Measurements from ENCODE around the gene KIAA1217.
"Not testable (repeated sequence)": the region's sequence is repeated elsewhere in the genome, so short reads cannot be mapped to it uniquely, and the experiment has no call there.

KIAA1217 gene

GRCh38 chr10:24324651-24325050, 115.7 kb downstream of the KIAA1217 start:
- H3K36me3 ChIP-seq (ENCODE audit: control insufficient read depth, low read depth, low read length) = no peaks in the 10 kb centered on the region
- no peaks in the 10 kb centered on the region for H3K9me3 ChIP-seq (ENCODE audit: control insufficient read depth, low read depth, low read length)
- no peak overlapping the region for H3K27ac ChIP-seq (ENCODE audit: low read length)
- no peaks in the 10 kb centered on the region for H3K27me3 ChIP-seq (ENCODE audit: control insufficient read depth, insufficient read depth, low read length)
- no peak overlapping the region for H3K4me3 ChIP-seq (ENCODE audit: low read length)
- H3K9ac ChIP-seq (ENCODE audit: low read length) = no peak overlapping the region
- H3K4me1 ChIP-seq (ENCODE audit: control insufficient read depth, low read depth, low read length) = peaks cover 1% of the 10 kb centered on the region

- no peaks in the 10 kb centered on the region for H3K9me3 ChIP-seq (ENCODE audit: control insufficient read depth, low read depth, low read length)
- H3K9ac ChIP-seq (ENCODE audit: low read length) = no peak overlapping the region
- H3K36me3 ChIP-seq (ENCODE audit: control insufficient read depth, low read depth, low read length) = no peaks in the 10 kb centered on the region
- H3K27ac ChIP-seq (ENCODE audit: low read length) = no peak overlapping the region
- no peak overlapping the region for H3K4me3 ChIP-seq (ENCODE audit: low read length)
- H3K4me1 ChIP-seq (ENCODE audit: control insufficient read depth, low read depth, low read length) = no peaks in the 10 kb centered on the region
- H3K27me3 ChIP-seq (ENCODE audit: control insufficient read depth, insufficient read depth, low read length) = no peaks in the 10 kb centered on the region
Observed at GRCh38 chr10:24331457-24331856, 122.5 kb downstream of the KIAA1217 start.

GRCh38 chr10:24333736-24334135, 124.8 kb downstream of the KIAA1217 start:
- no peak overlapping the region for H3K9ac ChIP-seq (ENCODE audit: low read length)
- no peak overlapping the region for H3K4me3 ChIP-seq (ENCODE audit: low read length)
- H3K27me3 ChIP-seq (ENCODE audit: control insufficient read depth, insufficient read depth, low read length) = no peaks in the 10 kb centered on the region
- no peaks in the 10 kb centered on the region for H3K9me3 ChIP-seq (ENCODE audit: control insufficient read depth, low read depth, low read length)
- H3K36me3 ChIP-seq (ENCODE audit: control insufficient read depth, low read depth, low read length) = no peaks in the 10 kb centered on the region
- H3K4me1 ChIP-seq (ENCODE audit: control insufficient read depth, low read depth, low read length) = no peaks in the 10 kb centered on the region
- no peak overlapping the region for H3K27ac ChIP-seq (ENCODE audit: low read length)

- H3K9ac ChIP-seq (ENCODE audit: low read length) = no peak overlapping the region
- no peak overlapping the region for H3K27ac ChIP-seq (ENCODE audit: low read length)
- no peaks in the 10 kb centered on the region for H3K4me1 ChIP-seq (ENCODE audit: control insufficient read depth, low read depth, low read length)
- no peaks in the 10 kb centered on the region for H3K9me3 ChIP-seq (ENCODE audit: control insufficient read depth, low read depth, low read length)
- no peak overlapping the region for H3K4me3 ChIP-seq (ENCODE audit: low read length)
- H3K36me3 ChIP-seq (ENCODE audit: control insufficient read depth, low read depth, low read length) = no peaks in the 10 kb centered on the region
- H3K27me3 ChIP-seq (ENCODE audit: control insufficient read depth, insufficient read depth, low read length) = no peaks in the 10 kb centered on the region
Observed at GRCh38 chr10:24334279-24334939, 125.5 kb downstream of the KIAA1217 start.

- not testable (repeated sequence) for H3K4me3 ChIP-seq (ENCODE audit: low read length); H3K27ac ChIP-seq (ENCODE audit: low read length)
Observed at GRCh38 chr10:24337723-24338122, 128.8 kb downstream of the KIAA1217 start.

GRCh38 chr10:24339387-24339786, 130.4 kb downstream of the KIAA1217 start:
- Histone ChIP-seq H3K4me1 (ENCODE audit: control insufficient read depth, low read depth, low read length) (no peaks in the 10 kb centered on the region), H3K27ac (ENCODE audit: low read length) (no peak overlapping the region), H3K36me3 (ENCODE audit: control insufficient read depth, low read depth, low read length) (no peaks in the 10 kb centered on the region)

More at GRCh38 chr10:24337723-24338122, 128.8 kb downstream of the KIAA1217 start:
- not testable (repeated sequence) for H3K27me3 ChIP-seq (ENCODE audit: control insufficient read depth, insufficient read depth, low read length); H3K4me1 ChIP-seq (ENCODE audit: control insufficient read depth, low read depth, low read length); H3K9ac ChIP-seq (ENCODE audit: low read length); H3K36me3 ChIP-seq (ENCODE audit: control insufficient read depth, low read depth, low read length); H3K9me3 ChIP-seq (ENCODE audit: control insufficient read depth, low read depth, low read length)

GRCh38 chr10:24340446-24340845, 131.5 kb downstream of the KIAA1217 start:
- Histone ChIP-seq H3K4me1 (ENCODE audit: control insufficient read depth, low read depth, low read length) (no peaks in the 10 kb centered on the region), H3K9ac (ENCODE audit: low read length) (no peak overlapping the region), H3K27me3 (ENCODE audit: control insufficient read depth, insufficient read depth, low read length) (no peaks in the 10 kb centered on the region), H3K36me3 (ENCODE audit: control insufficient read depth, low read depth, low read length) (no peaks in the 10 kb centered on the region), H3K9me3 (ENCODE audit: control insufficient read depth, low read depth, low read length) (no peaks in the 10 kb centered on the region), H3K4me3 (ENCODE audit: low read length) (no peak overlapping the region), H3K27ac (ENCODE audit: low read length) (no peak overlapping the region)

More at GRCh38 chr10:24339387-24339786, 130.4 kb downstream of the KIAA1217 start:
- H3K9me3 ChIP-seq (ENCODE audit: control insufficient read depth, low read depth, low read length) = no peaks in the 10 kb centered on the region
- no peak overlapping the region for H3K4me3 ChIP-seq (ENCODE audit: low read length)
- H3K9ac ChIP-seq (ENCODE audit: low read length) = no peak overlapping the region
- no peaks in the 10 kb centered on the region for H3K27me3 ChIP-seq (ENCODE audit: control insufficient read depth, insufficient read depth, low read length)

- H3K36me3 ChIP-seq (ENCODE audit: control insufficient read depth, low read depth, low read length) = no peaks in the 10 kb centered on the region
- H3K4me1 ChIP-seq (ENCODE audit: control insufficient read depth, low read depth, low read length) = no peaks in the 10 kb centered on the region
- no peak overlapping the region for H3K9ac ChIP-seq (ENCODE audit: low read length)
- H3K27ac ChIP-seq (ENCODE audit: low read length) = no peak overlapping the region
- no peaks in the 10 kb centered on the region for H3K27me3 ChIP-seq (ENCODE audit: control insufficient read depth, insufficient read depth, low read length)
- H3K4me3 ChIP-seq (ENCODE audit: low read length) = no peak overlapping the region
- H3K9me3 ChIP-seq (ENCODE audit: control insufficient read depth, low read depth, low read length) = no peaks in the 10 kb centered on the region
Observed at GRCh38 chr10:24340883-24341282, 131.9 kb downstream of the KIAA1217 start.

GRCh38 chr10:24341371-24341770, 132.4 kb downstream of the KIAA1217 start:
- H3K27me3 ChIP-seq (ENCODE audit: control insufficient read depth, insufficient read depth, low read length) = no peaks in the 10 kb centered on the region

GRCh38 chr10:24341897-24342296, 133.0 kb downstream of the KIAA1217 start:
- H3K4me1 ChIP-seq (ENCODE audit: control insufficient read depth, low read depth, low read length) = no peaks in the 10 kb centered on the region
- H3K9me3 ChIP-seq (ENCODE audit: control insufficient read depth, low read depth, low read length) = no peaks in the 10 kb centered on the region
- H3K9ac ChIP-seq (ENCODE audit: low read length) = no peak overlapping the region
- no peaks in the 10 kb centered on the region for H3K36me3 ChIP-seq (ENCODE audit: control insufficient read depth, low read depth, low read length)
- H3K27me3 ChIP-seq (ENCODE audit: control insufficient read depth, insufficient read depth, low read length) = no peaks in the 10 kb centered on the region
- no peak overlapping the region for H3K4me3 ChIP-seq (ENCODE audit: low read length)
- H3K27ac ChIP-seq (ENCODE audit: low read length) = no peak overlapping the region

More at GRCh38 chr10:24341371-24341770, 132.4 kb downstream of the KIAA1217 start:
- Histone ChIP-seq H3K9ac (ENCODE audit: low read length) (no peak overlapping the region), H3K27ac (ENCODE audit: low read length) (no peak overlapping the region), H3K4me3 (ENCODE audit: low read length) (no peak overlapping the region), H3K4me1 (ENCODE audit: control insufficient read depth, low read depth, low read length) (no peaks in the 10 kb centered on the region), H3K9me3 (ENCODE audit: control insufficient read depth, low read depth, low read length) (no peaks in the 10 kb centered on the region), H3K36me3 (ENCODE audit: control insufficient read depth, low read depth, low read length) (no peaks in the 10 kb centered on the region)

GRCh38 chr10:24343686-24344085, 134.7 kb downstream of the KIAA1217 start:
- Histone ChIP-seq H3K9ac (ENCODE audit: low read length) (no peak overlapping the region), H3K9me3 (ENCODE audit: control insufficient read depth, low read depth, low read length) (no peaks in the 10 kb centered on the region), H3K4me1 (ENCODE audit: control insufficient read depth, low read depth, low read length) (no peaks in the 10 kb centered on the region), H3K27me3 (ENCODE audit: control insufficient read depth, insufficient read depth, low read length) (no peaks in the 10 kb centered on the region), H3K4me3 (ENCODE audit: low read length) (no peak overlapping the region), H3K36me3 (ENCODE audit: control insufficient read depth, low read depth, low read length) (no peaks in the 10 kb centered on the region), H3K27ac (ENCODE audit: low read length) (no peak overlapping the region)

GRCh38 chr10:24344279-24344678, 135.3 kb downstream of the KIAA1217 start:
- H3K9ac ChIP-seq (ENCODE audit: low read length) = no peak overlapping the region
- no peaks in the 10 kb centered on the region for H3K27me3 ChIP-seq (ENCODE audit: control insufficient read depth, insufficient read depth, low read length)
- no peaks in the 10 kb centered on the region for H3K9me3 ChIP-seq (ENCODE audit: control insufficient read depth, low read depth, low read length)
- H3K4me1 ChIP-seq (ENCODE audit: control insufficient read depth, low read depth, low read length) = no peaks in the 10 kb centered on the region
- no peak overlapping the region for H3K4me3 ChIP-seq (ENCODE audit: low read length)
- no peaks in the 10 kb centered on the region for H3K36me3 ChIP-seq (ENCODE audit: control insufficient read depth, low read depth, low read length)
- no peak overlapping the region for H3K27ac ChIP-seq (ENCODE audit: low read length)

Data from iPS-18a (cell line).